GM21526 (cell line): ENCODE measurements around the gene HEPN1.
A peak's percentile ranks its signal among the peaks of the same experiment; 100 is the strongest.

Experiments
- ATAC-seq: cut with Tn5 transposase; IDR thresholded peaks from one replicate; pipeline ENCODE4 v1.9.1; 2021; ENCODE audit warnings: moderate library complexity; ENCODE audit not compliant: unreplicated experiment, low FRiP score

The HEPN1 gene

DNA sequence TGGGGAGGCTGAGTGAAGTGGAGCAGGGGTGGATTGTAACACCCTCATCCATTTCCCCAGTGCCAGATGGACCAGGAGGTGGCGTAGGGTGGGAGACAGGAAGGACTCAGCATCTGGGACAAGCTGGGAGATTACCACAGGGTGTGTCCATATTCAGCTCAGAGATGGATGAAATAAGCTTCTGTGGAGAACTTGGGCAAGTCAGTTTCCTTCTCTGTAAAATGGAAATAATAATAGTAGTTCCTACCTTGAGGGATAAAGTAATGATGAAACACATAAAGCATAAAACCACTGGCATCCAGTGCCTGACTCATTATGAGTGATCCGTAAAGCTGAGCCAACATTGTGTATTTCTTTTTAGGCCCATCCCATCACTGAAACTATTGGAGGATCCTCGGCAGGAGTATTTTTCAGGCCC, 20.8 kb upstream of the HEPN1 start:
- no peak for ATAC-seq

GRCh38 chr11:124898711-124899110, 20.3 kb upstream of the HEPN1 start:
- ATAC-seq, result no peak

DNA sequence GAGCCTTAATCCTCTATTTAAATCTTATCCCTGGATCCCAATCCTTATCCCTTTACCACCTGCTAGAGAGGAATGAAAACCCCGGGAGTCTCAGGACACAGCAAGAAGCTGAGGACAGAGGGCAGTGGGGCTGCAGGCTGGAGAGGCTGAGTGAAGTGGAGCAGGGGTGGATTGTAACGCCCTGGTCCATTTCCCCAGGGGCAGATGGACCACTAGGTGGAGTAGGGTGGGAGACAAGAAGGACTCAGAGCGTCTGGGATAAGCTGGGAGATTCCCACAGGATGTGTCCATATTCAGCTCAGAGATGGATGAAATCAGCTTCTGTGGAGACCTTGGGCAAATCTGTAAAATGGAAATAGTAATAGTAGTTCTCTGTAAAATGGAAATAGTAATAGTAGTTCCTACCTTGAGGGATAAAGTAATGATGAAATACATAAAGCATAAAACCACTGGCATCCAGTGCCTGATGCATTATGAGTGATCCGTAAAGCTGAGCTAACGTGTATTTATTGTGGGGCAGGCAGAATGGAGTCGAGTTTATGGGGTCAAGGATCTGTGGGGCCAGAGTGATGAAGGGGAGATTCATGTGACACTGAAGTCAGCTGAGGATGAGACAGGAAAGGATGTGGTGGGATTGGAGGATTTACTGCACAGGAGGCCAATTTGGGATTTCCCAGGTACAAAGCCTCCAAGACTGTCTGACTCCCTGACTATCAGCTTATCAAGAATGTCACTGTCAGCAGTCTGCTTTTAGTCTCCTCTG, 19.5 kb upstream of the HEPN1 start:
- ATAC-seq, result no peak

DNA sequence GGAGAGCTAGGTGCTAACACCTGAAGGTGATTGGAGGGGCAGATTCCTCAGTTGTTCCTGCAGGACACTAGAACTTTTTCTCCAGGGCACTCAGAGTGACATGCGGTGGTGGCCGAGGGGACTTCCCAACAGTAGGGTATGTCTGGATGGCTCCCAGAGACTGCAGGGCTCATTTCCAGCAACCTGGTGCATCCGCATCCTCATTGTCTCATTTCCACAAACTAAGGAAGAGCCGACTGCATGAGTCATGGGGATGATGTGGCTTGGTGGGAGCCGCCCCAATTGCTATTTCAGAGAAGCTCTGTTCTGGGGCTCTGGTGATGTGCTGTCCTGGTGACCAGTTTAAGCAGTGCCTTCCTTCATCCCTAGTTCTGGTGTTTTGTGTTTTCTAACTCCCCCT, 18.6 kb upstream of the HEPN1 start:
- no peak for ATAC-seq

DNA sequence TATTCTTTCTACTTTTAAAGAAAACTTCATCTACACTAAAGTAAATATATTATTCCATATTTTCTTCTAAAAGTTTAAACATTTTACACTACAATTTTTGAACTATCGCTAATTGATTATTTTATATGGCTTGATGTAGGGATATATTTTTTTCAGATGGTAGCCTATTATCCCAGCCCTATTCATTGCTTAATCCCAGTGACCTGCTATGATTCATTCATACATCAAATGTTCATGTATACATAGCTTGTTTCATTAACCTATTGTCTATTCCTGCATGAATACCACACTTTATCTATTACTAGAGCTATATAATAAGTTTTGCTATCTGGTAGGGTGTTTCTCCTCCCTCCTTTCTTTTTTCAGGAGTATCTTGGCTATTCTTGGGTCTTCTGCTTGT, 16.4 kb upstream of the HEPN1 start:
- no peak for ATAC-seq

DNA sequence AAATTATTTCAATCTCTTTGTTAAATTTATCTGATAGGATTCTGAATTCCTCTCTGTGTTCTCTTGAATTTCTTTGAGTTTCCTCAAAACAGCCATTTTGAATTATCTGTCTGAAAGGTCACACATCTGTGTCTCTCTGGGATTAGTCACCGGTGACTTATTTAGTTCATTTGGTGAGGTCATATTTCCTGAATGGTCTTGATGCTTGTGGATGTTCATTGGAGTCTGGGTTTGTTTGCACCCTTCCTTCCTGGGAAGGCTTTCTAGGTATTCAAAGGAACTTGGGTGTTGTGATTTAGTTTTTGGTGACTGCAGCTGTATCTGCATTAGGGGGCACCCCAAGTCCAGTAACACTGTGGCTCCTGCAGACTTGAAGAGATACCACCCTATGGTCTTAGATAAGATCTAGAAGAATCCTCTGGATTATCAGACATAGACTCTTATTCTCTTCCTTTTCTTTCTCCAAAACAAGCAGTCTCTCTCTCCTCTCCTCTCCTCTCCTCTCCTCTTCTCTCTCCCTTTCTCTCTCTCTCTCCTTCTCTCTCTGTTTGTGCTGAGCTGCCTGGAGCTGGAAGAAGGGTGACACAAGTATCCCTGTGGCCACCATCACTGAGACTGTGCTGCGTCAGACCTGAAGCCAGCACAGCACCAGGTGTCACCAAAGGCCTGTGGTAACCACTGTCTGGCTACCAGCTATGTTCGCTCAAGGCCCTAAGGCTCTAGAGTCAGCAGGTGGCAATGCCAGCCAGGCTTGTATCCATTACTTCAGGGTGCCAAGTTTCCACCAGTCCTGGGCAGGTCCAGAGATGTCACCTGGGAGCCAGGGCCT, 3.3 kb upstream of the HEPN1 start:
- no peak for ATAC-seq

GRCh38 chr11:124916370-124916710, 2.7 kb upstream of the HEPN1 start:
- no peak for ATAC-seq

DNA sequence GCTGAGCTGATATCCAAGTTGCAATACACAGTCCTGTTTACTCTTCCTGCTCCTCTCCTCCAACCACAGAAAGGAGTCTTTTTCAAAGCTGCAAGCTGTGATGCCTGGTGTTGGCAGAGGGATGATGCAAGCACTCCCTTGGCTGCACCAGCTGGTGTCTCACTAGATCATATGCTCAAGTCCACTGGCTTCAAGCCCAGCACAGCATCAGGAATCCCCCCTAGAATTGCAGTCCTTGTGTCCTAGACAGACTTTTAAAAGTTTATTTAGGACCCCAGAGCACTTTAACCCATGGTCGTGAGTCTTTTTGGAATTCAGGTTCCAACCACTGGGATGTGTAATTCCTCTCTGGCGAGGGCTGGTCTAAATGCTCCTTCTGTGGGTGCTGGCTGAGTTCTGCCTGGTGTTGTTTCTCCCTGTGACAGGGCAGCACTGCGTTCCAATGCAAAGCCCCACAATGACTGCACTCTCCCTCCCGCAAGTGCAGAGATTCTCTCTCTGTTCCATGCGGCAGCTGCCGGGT, 1.9 kb upstream of the HEPN1 start:
- no peak for ATAC-seq

GRCh38 chr11:124919898-124920297, 848 bp downstream of the HEPN1 start:
- ATAC-seq, result no peak

DNA sequence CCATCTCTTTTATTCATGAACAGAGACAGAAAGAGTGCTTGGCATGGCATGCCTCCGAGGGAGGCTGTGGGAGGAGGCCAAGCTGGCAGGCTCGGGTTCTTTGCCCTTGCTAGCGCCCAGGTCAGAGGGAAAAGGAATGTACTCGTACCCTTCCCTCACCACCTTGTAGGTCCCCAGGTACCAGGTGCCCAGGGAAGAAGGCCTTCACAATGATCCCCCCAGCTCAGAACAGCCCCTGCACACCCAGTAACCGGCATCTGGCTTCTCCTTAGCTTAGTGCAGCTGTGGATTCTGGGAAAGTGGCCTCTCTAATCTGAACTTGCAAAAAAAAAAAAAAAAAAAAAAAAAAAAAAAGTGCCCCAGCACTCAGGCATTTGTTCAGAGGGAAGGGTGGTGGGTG, 1.3 kb downstream of the HEPN1 start:
- no peak for ATAC-seq

GRCh38 chr11:124920870-124921609, 2.0 kb downstream of the HEPN1 start:
- no peak for ATAC-seq

DNA sequence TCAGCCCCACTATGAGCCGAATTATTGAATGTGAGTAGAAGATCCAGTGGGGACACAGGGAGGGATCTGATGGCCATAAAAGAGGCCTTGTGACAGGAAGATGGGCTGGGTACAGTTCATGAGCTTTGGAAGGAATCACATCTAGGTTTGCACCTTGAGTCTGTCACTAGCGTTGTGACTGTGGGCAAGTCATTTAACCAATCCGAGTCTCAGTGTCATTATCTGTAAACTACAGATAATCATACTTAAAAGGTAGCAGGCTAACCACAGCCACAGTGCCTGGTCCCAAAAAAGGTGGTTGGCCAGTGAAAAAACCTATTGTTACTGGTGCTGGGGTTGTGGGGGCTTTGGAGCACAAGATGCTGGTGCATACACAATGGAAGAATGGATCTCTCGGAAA, 3.8 kb downstream of the HEPN1 start:
- no peak for ATAC-seq

- ATAC-seq, result no peak
Observed at GRCh38 chr11:124923296-124923695, 4.2 kb downstream of the HEPN1 start.

DNA sequence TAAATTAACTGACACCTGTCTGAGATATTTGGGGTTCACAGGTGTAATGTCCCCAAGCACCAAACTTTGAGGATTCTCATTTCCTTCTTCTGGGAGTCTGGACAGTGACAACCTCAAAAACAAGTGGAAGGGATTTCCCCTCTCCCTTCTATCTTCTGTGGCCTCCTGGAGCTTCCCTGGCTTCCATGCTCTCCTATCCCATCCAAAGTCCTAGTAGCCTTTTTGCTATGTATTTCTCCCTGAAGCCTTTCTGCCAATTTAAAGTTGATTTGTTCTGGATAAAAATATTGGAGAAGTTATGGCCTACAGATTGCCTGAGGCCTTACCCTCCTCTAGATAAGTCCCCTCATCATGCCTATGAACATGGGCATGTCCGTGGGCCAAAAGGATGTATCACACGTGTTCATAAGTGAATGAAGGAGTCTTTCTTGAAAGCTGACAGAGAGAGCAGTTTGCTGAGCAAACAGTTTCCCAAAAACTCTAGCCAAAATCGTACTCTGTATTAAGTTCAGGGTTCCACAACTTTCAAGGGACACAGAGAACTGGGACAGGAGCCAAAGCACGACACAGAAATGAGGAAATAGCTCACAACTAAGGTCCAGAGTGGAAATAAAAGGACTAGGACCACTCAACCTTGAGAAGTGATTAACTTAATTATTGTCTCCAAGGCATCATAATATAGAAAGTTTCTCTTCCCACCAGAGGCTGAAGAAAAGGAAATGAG, 10.1 kb downstream of the HEPN1 start:
- ATAC-seq, result no peak

DNA sequence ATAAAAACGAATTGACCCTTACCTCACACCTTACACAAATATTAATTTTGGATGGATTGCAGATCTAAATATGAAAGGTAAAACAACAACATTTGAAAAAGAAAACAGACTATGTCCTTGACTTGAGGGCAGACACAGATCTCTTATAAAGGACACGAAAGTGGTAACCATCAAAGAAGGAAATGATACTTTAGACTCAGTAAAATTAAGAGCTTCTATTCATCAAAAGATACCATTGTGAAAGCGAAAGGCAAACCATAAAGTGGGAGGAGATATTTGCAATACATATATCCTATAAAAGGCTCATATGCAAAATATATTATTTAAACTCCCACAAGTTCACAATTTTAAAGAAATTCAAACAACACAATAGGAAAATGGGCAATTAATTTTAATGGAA, 11.7 kb downstream of the HEPN1 start:
- ATAC-seq, result peak; percentile 90

DNA sequence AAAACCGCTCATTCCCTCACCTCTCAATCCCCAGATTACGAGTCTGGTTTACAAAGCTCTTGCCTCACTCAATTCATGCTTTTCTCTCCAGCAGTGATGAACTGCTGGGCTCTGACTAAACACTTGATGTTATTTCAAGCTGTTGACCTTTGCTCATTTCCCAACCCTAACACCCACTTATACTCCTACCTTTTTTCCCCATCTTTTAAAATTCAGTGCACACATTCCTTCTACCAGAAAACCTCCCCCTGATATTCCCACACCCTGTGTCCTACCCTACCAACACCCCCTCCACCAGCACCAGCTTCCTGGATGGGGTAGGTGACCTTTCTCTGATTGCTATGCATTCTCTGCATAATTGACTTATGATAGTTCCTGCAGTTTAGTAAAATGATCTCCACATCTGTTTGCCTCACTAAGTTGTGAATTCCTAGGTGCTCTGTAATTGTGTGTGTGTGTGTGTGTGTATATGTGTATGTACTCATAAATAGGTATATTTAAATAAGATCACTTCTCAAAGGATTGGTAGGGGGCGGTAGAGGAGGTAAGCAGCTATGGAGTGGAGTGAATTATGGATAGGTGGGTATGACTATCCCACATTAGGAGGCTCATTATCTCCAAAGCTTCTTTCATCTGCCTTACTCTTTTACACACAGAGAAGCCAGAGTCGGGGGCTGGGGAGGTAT, 16.0 kb downstream of the HEPN1 start:
- no peak for ATAC-seq

DNA sequence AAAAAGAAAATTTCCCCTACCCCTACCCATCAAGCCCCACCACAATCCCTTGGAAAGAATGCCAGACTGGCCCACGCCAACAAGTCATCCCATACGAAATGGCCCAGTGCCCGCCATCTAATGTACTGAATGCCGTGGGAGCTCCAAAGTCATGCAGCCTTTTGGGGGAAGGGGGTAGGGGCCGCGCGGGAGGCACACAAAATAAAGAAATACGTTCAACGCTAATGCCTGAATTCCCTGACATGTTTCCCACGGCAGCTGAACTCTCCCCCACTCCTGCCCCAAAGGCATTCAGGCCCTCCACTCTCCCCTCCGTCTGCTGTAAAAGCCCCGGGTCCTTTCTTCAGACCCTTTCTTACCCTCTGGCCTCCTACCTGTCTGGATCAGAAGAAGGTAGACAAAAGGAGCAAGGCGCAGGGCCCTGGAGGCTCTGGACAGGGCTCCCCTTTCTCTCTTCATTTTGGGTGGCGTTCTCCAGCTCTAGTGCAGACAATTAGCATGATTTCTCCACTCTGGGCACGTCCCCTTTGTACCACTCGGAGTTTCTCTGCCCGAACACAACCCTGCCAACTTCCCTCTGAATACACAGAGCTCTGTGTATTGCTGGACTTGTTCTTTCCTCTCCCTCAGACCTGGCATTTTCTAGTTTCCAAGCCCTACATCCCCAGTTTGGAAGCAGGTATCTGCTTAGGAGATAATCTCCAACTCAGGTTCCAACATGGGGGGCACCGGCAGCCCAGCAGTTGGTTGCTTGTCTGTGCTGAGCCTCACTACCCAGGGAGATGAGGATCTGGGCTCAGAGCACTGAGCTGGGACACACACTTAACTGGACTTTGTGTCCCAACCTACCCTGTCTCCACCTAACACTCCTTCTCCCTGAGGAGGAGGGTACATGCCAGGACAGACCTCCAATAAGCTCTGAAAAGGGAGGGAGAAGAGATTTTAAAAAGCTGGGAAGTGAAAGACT, 16.8 kb downstream of the HEPN1 start, which contains the start of gene HEPACAM:
TSS of gene HEPACAM (minus strand) at position 500 of the 967 bp plus-strand sequence. CDS start at position 459, 41 bp downstream.
- ATAC-seq, result no peak

GRCh38 chr11:124937336-124937935, 18.4 kb downstream of the HEPN1 start:
- ATAC-seq, result no peak
